Epithelial cell of proximal tubule (primary cell): ENCODE data around the gene GZMH. TPM values are rescaled to one million over a fixed set of nuclear protein-coding genes. Genes with fewer than 3 reads are reported as not detected.
"Not testable (repeated sequence)": the region's sequence is repeated elsewhere in the genome, so short reads cannot be mapped to it uniquely, and the experiment has no call there.

Experiments
- DNase-seq: peaks from one replicate; pipeline ENCODE4 v3.0.0-alpha.2; 2011; ENCODE audit warnings: low read depth
- H3K4me3 ChIP-seq: 2 replicates; pipeline ENCODE4 v1.5.1; 2011; ENCODE audit warnings: low read depth, mild to moderate bottlenecking, low read length
- CTCF ChIP-seq: conservative IDR thresholded peaks from 2 replicates; pipeline ENCODE4 v1.5.1; 2012; ENCODE audit warnings: low read depth, mild to moderate bottlenecking, low read length
- total RNA-seq: library from RNA; depleted of rRNA; stranded (reverse); fragments of >200 nt; gene quantifications from 2 replicates; pipeline ENCODE4 v1.2.3, GENCODE V29; 2015

Gene GZMH
- total RNA-seq: not detected in 2 replicates

GRCh38 chr14:24609655-24610344 lies at the start of gene GZMH:
Gene GZMH (minus strand): TSS chr14:24609685. CDS start chr14:24609613, 72 bp downstream.
- DNase-seq: no peak
- no peak within 1 kb of the TSS for H3K4me3 ChIP-seq
- no peak for TF ChIP-seq CTCF

GRCh38 chr14:24648361-24648760 lies 38.9 kb upstream of the GZMH start:
- not testable (repeated sequence) for DNase-seq, H3K4me3 ChIP-seq

- no peak overlapping the region for H3K4me3 ChIP-seq
- TF ChIP-seq CTCF: no peak
- no peak for DNase-seq
Observed at GRCh38 chr14:24639905-24640304, 30.4 kb upstream of the GZMH start.

- H3K4me3 ChIP-seq: no peak overlapping the region
- no peak for TF ChIP-seq CTCF
- DNase-seq: no peak
Observed at GRCh38 chr14:24639270-24639669, 29.8 kb upstream of the GZMH start.

GRCh38 chr14:24634158-24634557 lies 24.7 kb upstream of the GZMH start, which contains the start of gene GZMB:
Gene GZMB (minus strand): TSS chr14:24634190. CDS start chr14:24634160, 30 bp downstream.
- no peak for DNase-seq
- no peak within 1 kb of the TSS for H3K4me3 ChIP-seq
- no peak for TF ChIP-seq CTCF

GRCh38 chr14:24633353-24633752 lies 23.9 kb upstream of the GZMH start:
- DNase-seq: no peak
- no peak overlapping the region for H3K4me3 ChIP-seq
- no peak for TF ChIP-seq CTCF

GRCh38 chr14:24632761-24633160 lies 23.3 kb upstream of the GZMH start:
- TF ChIP-seq CTCF: no peak
- DNase-seq: no peak

More at GRCh38 chr14:24632761-24633160, 23.3 kb upstream of the GZMH start:
- H3K4me3 ChIP-seq: no peak overlapping the region
